Endothelial cell of umbilical vein (primary cell): ENCODE measurements around the gene NXNL2. TPM values are rescaled to one million over a fixed set of nuclear protein-coding genes. Genes with fewer than 3 reads are reported as not detected.

ENCODE experiments used
- BruUV-seq: library from RNA; stranded (reverse); fragments of 400-500 nt; replicated peaks from 2 replicates; lab custom pipeline; 2021; lab: Mats Ljungman, UMichigan
- CTCF ChIA-PET: fragments of 300-600, 350-600 bp; sonication (Branson Sonifier 250); formaldehyde crosslinking; loops from one replicate; lab custom pipeline; 2021; ENCODE audit warnings: antibody characterized with exemption, inconsistent platforms; lab: Charles Lee
- POLR2A ChIA-PET: fragments of 300-600, 350-600 bp; sonication (Branson Sonifier 250); formaldehyde crosslinking; loops from one replicate; lab custom pipeline; 2021; ENCODE audit warnings: antibody characterized with exemption, inconsistent platforms; lab: Charles Lee
- DNase-seq: peaks from one replicate; pipeline ENCODE4 v3.0.0-alpha.2; 2011; ENCODE audit warnings: low read depth, low spot score
- FAIRE-seq: peaks from 2 replicates; lab custom pipeline; 2011; peaks lifted over from hg19 to GRCh38; lab: Jason Lieb, UNC
- H2AFZ ChIP-seq: 2 replicates; pipeline ENCODE4 v1.6.0; 2012; ENCODE audit warnings: low read depth, low read length, control low read depth, inconsistent platforms
- H3K27ac ChIP-seq: 2 replicates; pipeline ENCODE4 v1.5.1; 2011; ENCODE audit warnings: low read depth, mild to moderate bottlenecking, control low read depth, low read length, moderate library complexity; ENCODE audit not compliant: insufficient read depth
- H3K27me3 ChIP-seq, 2 experiments: 2 replicates each; pipeline versions ENCODE4 v1.6.0 to v1.6.1; 2011; ENCODE audit warnings: low read length in 2 of 2, mixed read lengths in 1 of 2; ENCODE audit not compliant: control insufficient read depth in 2 of 2, insufficient read depth in 2 of 2
- H3K36me3 ChIP-seq, 2 experiments: 2 replicates in 1 of 2; 3 replicates in 1 of 2; pipeline ENCODE4 v1.5.1; 2011; ENCODE audit warnings: low read length in 2 of 2, mild to moderate bottlenecking in 1 of 2, moderate library complexity in 1 of 2; ENCODE audit not compliant: control insufficient read depth in 2 of 2, insufficient read depth in 2 of 2; ENCODE audit errors: extremely low read depth in 1 of 2
- H3K4me1 ChIP-seq: 3 replicates; pipeline ENCODE4 v1.5.1; 2011; ENCODE audit warnings: mild to moderate bottlenecking, low read length; ENCODE audit not compliant: control insufficient read depth, insufficient read depth; ENCODE audit errors: extremely low read depth
- H3K4me2 ChIP-seq: 2 replicates; pipeline ENCODE4 v1.6.1; 2011; ENCODE audit warnings: low read length, control low read depth, mixed read lengths; ENCODE audit not compliant: insufficient read depth
- H3K4me3 ChIP-seq, 3 experiments: fragments of 200-600 bp in 1 of 3; sonication (generic), shearing (Covaris generic) in 1 of 3; replicated peaks in 1 of 3; 2 replicates each; pipeline ENCODE4 v1.5.1; 2011 to 2016; ENCODE audit warnings: control low read depth in 3 of 3, low read length in 3 of 3, mild to moderate bottlenecking in 2 of 3, inconsistent platforms in 1 of 3, low read depth in 1 of 3, moderate library complexity in 1 of 3; ENCODE audit not compliant: insufficient read depth in 1 of 3
- H3K79me2 ChIP-seq: 2 replicates; pipeline ENCODE4 v1.6.0; 2012; ENCODE audit warnings: low read length, inconsistent platforms; ENCODE audit not compliant: control insufficient read depth, insufficient read depth
- H3K9ac ChIP-seq: replicated peaks from 2 replicates; pipeline ENCODE3; 2011; ENCODE audit warnings: low read length, control low read depth; ENCODE audit not compliant: insufficient read depth; ENCODE audit errors: extremely low read depth
- H3K9me1 ChIP-seq: replicated peaks from 3 replicates; pipeline ENCODE4 v1.6.0; 2011; ENCODE audit warnings: mild to moderate bottlenecking, low read length; ENCODE audit not compliant: control insufficient read depth, insufficient read depth; ENCODE audit errors: extremely low read depth
- H3K9me3 ChIP-seq: replicated peaks from 2 replicates; pipeline ENCODE4 v1.5.1; 2012; ENCODE audit warnings: low read length, inconsistent platforms; ENCODE audit not compliant: control insufficient read depth, insufficient read depth
- H4K20me1 ChIP-seq: replicated peaks from 2 replicates; pipeline ENCODE3; 2011; ENCODE audit warnings: mild to moderate bottlenecking, low read length; ENCODE audit not compliant: control insufficient read depth, insufficient read depth; ENCODE audit errors: extremely low read depth
- EZH2 ChIP-seq: IDR thresholded peaks from 2 replicates; pipeline ENCODE4 v1.6.1; 2012; ENCODE audit warnings: borderline replicate concordance, low read depth, mild to moderate bottlenecking, moderate library complexity, low read length, inconsistent platforms; ENCODE audit not compliant: severe bottlenecking
- FOS ChIP-seq: IDR thresholded peaks from 2 replicates; pipeline ENCODE4 v1.6.1; 2011; ENCODE audit warnings: mild to moderate bottlenecking, low read length, moderate library complexity, borderline replicate concordance; ENCODE audit not compliant: insufficient read depth
- GATA2 ChIP-seq: IDR thresholded peaks from 2 replicates; pipeline ENCODE4 v1.7.0; 2011; ENCODE audit warnings: low read depth, mild to moderate bottlenecking, moderate library complexity, mixed read lengths, low read length; ENCODE audit not compliant: insufficient read length, insufficient read depth
- JUN ChIP-seq: IDR thresholded peaks from 2 replicates; pipeline ENCODE4 v1.6.1; 2011; ENCODE audit warnings: borderline replicate concordance, low read depth; ENCODE audit not compliant: insufficient read length, insufficient read depth
- MYC ChIP-seq: IDR thresholded peaks from one replicate; pipeline ENCODE4 v1.6.1; 2011; ENCODE audit warnings: mild to moderate bottlenecking, low read depth, low read length
- POLR2A ChIP-seq: IDR thresholded peaks from 2 replicates; pipeline ENCODE4 v1.6.1; 2012; ENCODE audit warnings: low read depth, mild to moderate bottlenecking, control low read depth, low read length
- POLR2AphosphoS5 ChIP-seq: IDR thresholded peaks from 2 replicates; pipeline ENCODE4 v1.6.1; 2012; ENCODE audit warnings: low read depth, mild to moderate bottlenecking, control low read depth, low read length, moderate library complexity; ENCODE audit not compliant: insufficient read depth
- dilution Hi-C: fragments of 300-500 bp; cut with MboI; formaldehyde crosslinking; loops from one replicate; pipeline ENCODE4 v1.15.0; 2019; ENCODE audit warnings: low sequenced_read_pairs; ENCODE audit not compliant: extremely low pct_ligation_motif_present
- intact Hi-C: fragments of 100-400 bp; cut with micrococcal nuclease; formaldehyde crosslinking; loops from one replicate; pipeline ENCODE4 v1.10.0; 2022
- polyA plus RNA-seq, 4 experiments: library from polyadenylated mRNA; depleted of rRNA in 3 of 4; stranded (reverse) in 3 of 4; unstranded in 1 of 4; fragments of >200 nt; gene quantifications; 2 replicates each; pipeline versions ENCODE4 v1.2.1 to v1.2.3, GENCODE V29; 2011 to 2012; ENCODE audit warnings: missing spikeins in 1 of 4
- total RNA-seq: library from RNA; stranded (reverse); gene quantifications from 2 replicates; pipeline ENCODE4 v1.2.3, GENCODE V29; 2021
- TF ChIP-seq, protein P1 (sequence below): IDR thresholded peaks from 2 replicates; pipeline ENCODE4 v1.6.1; 2011; ENCODE audit not compliant: insufficient read depth, insufficient read length
- TF ChIP-seq, protein P2 (sequence below), 2 donors: IDR thresholded peaks; 1 replicate in 1 of 2; 2 replicates in 1 of 2; pipeline ENCODE4 v1.5.1; 2011; ENCODE audit warnings: low read length in 2 of 2, mild to moderate bottlenecking in 2 of 2, moderate library complexity in 2 of 2, control low read depth in 1 of 2, inconsistent platforms in 1 of 2, low read depth in 1 of 2; ENCODE audit not compliant: insufficient read depth in 1 of 2; ENCODE audit errors: extremely low read depth in 1 of 2

Gene NXNL2
- total and polyA plus RNA-seq, 2 donors (not counting 3 experiments of a cell fraction or from before 2014, with no cell fraction given) = 0.14 TPM; not detected in 1

DNA sequence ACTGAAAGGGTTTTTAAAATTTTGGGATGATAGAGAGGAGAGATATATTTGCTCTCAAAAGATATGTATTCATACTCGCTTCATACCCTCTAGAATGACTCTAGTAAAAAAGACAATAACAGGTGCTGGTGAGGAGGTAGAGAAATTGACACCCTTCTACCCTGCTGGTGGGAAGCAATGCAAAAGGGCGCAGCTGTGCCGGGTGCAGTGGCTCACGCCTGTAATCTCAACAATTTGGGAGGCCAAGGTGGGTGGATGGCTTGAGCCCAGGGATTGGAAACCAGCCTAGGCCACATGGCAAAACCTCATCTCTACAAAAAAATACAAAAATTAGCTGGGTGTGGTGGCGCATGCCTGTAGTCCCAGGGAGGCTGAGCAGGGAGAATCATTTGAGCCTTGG lies 33.9 kb upstream of the NXNL2 start:
- no TSS peak for BruUV-seq
- H3K9me1 ChIP-seq = no peaks in the 10 kb centered on the region
- intact Hi-C loops = no loop called here
- H2AFZ ChIP-seq = no peak overlapping the region
- no peak overlapping the region for H3K9ac ChIP-seq
- H3K4me3 ChIP-seq = no peak overlapping the region
- ChIA-PET CTCF (no interaction called here), POLR2A (no interaction called here)
- FAIRE-seq = no peak
- H3K79me2 ChIP-seq = no peaks in the 10 kb centered on the region
- no peaks in the 10 kb centered on the region for H3K4me1 ChIP-seq
- H3K4me2 ChIP-seq = no peak overlapping the region
- TF ChIP-seq, protein P1, sequence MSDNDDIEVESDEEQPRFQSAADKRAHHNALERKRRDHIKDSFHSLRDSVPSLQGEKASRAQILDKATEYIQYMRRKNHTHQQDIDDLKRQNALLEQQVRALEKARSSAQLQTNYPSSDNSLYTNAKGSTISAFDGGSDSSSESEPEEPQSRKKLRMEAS = no peak
- TF ChIP-seq FOS = no peak
- TF ChIP-seq, protein P2, sequence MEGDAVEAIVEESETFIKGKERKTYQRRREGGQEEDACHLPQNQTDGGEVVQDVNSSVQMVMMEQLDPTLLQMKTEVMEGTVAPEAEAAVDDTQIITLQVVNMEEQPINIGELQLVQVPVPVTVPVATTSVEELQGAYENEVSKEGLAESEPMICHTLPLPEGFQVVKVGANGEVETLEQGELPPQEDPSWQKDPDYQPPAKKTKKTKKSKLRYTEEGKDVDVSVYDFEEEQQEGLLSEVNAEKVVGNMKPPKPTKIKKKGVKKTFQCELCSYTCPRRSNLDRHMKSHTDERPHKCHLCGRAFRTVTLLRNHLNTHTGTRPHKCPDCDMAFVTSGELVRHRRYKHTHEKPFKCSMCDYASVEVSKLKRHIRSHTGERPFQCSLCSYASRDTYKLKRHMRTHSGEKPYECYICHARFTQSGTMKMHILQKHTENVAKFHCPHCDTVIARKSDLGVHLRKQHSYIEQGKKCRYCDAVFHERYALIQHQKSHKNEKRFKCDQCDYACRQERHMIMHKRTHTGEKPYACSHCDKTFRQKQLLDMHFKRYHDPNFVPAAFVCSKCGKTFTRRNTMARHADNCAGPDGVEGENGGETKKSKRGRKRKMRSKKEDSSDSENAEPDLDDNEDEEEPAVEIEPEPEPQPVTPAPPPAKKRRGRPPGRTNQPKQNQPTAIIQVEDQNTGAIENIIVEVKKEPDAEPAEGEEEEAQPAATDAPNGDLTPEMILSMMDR (IDR thresholded peaks at IDR 0.05; ENCODE audit: extremely low read depth in 1 of 2, insufficient read depth in 1 of 2, low read depth in 1 of 2, low read length in 2 of 2) = no peak
- TF ChIP-seq EZH2 = no peak
- no peak for TF ChIP-seq POLR2A
- no peak for TF ChIP-seq JUN
- no peak for TF ChIP-seq GATA2
- no peak for TF ChIP-seq POLR2AphosphoS5
- no peak for TF ChIP-seq MYC
- H4K20me1 ChIP-seq = no peaks in the 10 kb centered on the region
- DNase-seq = no peak
- no peaks in the 10 kb centered on the region for H3K9me3 ChIP-seq
- no peak overlapping the region for H3K27ac ChIP-seq
- dilution Hi-C loops = no loop called here
- no peaks in the 10 kb centered on the region for H3K36me3 ChIP-seq
- no peaks in the 10 kb centered on the region for H3K27me3 ChIP-seq
